ENCODE data around the gene PADI1. TPM values are rescaled to one million over a fixed set of nuclear protein-coding genes. Genes with fewer than 3 reads are reported as not detected.

The PADI1 gene
- total RNA-seq, 1 donor from 2014 or later: not detected

GRCh38 chr1:17187051-17187450, 17.9 kb upstream of the PADI1 start:
- no peak for DNase-seq (ENCODE audit: low spot score)
- intact Hi-C loops (cut with micrococcal nuclease): no loop called here

GRCh38 chr1:17188217-17188616, 16.7 kb upstream of the PADI1 start:
- intact Hi-C loops (cut with micrococcal nuclease): no loop called here
- Mint-ChIP-seq H3K27me3 (ENCODE audit: insufficient read depth) (peaks cover 7% of the 10 kb centered on the region), H3K27ac (no peak overlapping the region), H3K4me3 (no peak overlapping the region), H3K4me1 (ENCODE audit: low read depth) (no peaks in the 10 kb centered on the region), H3K36me3 (ENCODE audit: low read depth) (no peaks in the 10 kb centered on the region), H3K9me3 (peaks cover 12% of the 10 kb centered on the region)
- DNase-seq (ENCODE audit: low spot score): no peak

More at GRCh38 chr1:17187051-17187450, 17.9 kb upstream of the PADI1 start:
- H3K36me3 Mint-ChIP-seq (ENCODE audit: low read depth): no peaks in the 10 kb centered on the region
- H3K4me3 Mint-ChIP-seq: no peak overlapping the region
- H3K27ac Mint-ChIP-seq: no peak overlapping the region
- peaks cover 2% of the 10 kb centered on the region for H3K4me1 Mint-ChIP-seq (ENCODE audit: low read depth)
- H3K27me3 Mint-ChIP-seq (ENCODE audit: insufficient read depth): peaks cover 7% of the 10 kb centered on the region
- peaks cover 12% of the 10 kb centered on the region for H3K9me3 Mint-ChIP-seq

GRCh38 chr1:17188889-17189631, 15.9 kb upstream of the PADI1 start:
- Mint-ChIP-seq H3K27ac (no peak overlapping the region), H3K9me3 (peaks cover 12% of the 10 kb centered on the region), H3K4me3 (no peak overlapping the region), H3K27me3 (ENCODE audit: insufficient read depth) (peaks cover 7% of the 10 kb centered on the region), H3K36me3 (ENCODE audit: low read depth) (no peaks in the 10 kb centered on the region), H3K4me1 (ENCODE audit: low read depth) (no peaks in the 10 kb centered on the region)
- no peak for DNase-seq (ENCODE audit: low spot score)
- intact Hi-C loops (cut with micrococcal nuclease): no loop called here

GRCh38 chr1:17189632-17189990, 15.3 kb upstream of the PADI1 start:
- Mint-ChIP-seq H3K4me1 (ENCODE audit: low read depth) (no peaks in the 10 kb centered on the region), H3K27me3 (ENCODE audit: insufficient read depth) (peaks cover 7% of the 10 kb centered on the region), H3K4me3 (no peak overlapping the region), H3K36me3 (ENCODE audit: low read depth) (no peaks in the 10 kb centered on the region), H3K27ac (no peak overlapping the region), H3K9me3 (peaks cover 12% of the 10 kb centered on the region)
- DNase-seq (ENCODE audit: low spot score): no peak
- intact Hi-C loops (cut with micrococcal nuclease): no loop called here

- Mint-ChIP-seq H3K27ac (no peak overlapping the region), H3K27me3 (ENCODE audit: insufficient read depth) (peaks cover 7% of the 10 kb centered on the region), H3K4me3 (no peak overlapping the region), H3K9me3 (peaks cover 12% of the 10 kb centered on the region), H3K4me1 (ENCODE audit: low read depth) (no peaks in the 10 kb centered on the region), H3K36me3 (ENCODE audit: low read depth) (no peaks in the 10 kb centered on the region)
- intact Hi-C loops (cut with micrococcal nuclease): no loop called here
- no peak for DNase-seq (ENCODE audit: low spot score)
Measured at GRCh38 chr1:17190010-17190995, 14.6 kb upstream of the PADI1 start.

- Mint-ChIP-seq H3K36me3 (ENCODE audit: low read depth) (no peaks in the 10 kb centered on the region), H3K27ac (no peak overlapping the region), H3K27me3 (ENCODE audit: insufficient read depth) (peaks cover 7% of the 10 kb centered on the region), H3K4me3 (no peak overlapping the region), H3K4me1 (ENCODE audit: low read depth) (no peaks in the 10 kb centered on the region), H3K9me3 (peaks cover 12% of the 10 kb centered on the region)
- DNase-seq (ENCODE audit: low spot score): no peak
- intact Hi-C loops (cut with micrococcal nuclease): no loop called here
Measured at GRCh38 chr1:17191990-17192242, 13.0 kb upstream of the PADI1 start.

GRCh38 chr1:17192394-17193221, 12.3 kb upstream of the PADI1 start:
- Mint-ChIP-seq H3K27me3 (ENCODE audit: insufficient read depth) (peaks cover 7% of the 10 kb centered on the region), H3K9me3 (peaks cover 12% of the 10 kb centered on the region), H3K4me1 (ENCODE audit: low read depth) (no peaks in the 10 kb centered on the region), H3K27ac (no peak overlapping the region), H3K4me3 (no peak overlapping the region), H3K36me3 (ENCODE audit: low read depth) (no peaks in the 10 kb centered on the region)
- no peak for DNase-seq (ENCODE audit: low spot score)
- intact Hi-C loops (cut with micrococcal nuclease): no loop called here

- no peak overlapping the region for H3K27ac Mint-ChIP-seq
Measured at GRCh38 chr1:17193222-17194132, 11.5 kb upstream of the PADI1 start.

GRCh38 chr1:17194133-17194475, 10.8 kb upstream of the PADI1 start:
- Mint-ChIP-seq H3K36me3 (ENCODE audit: low read depth) (no peaks in the 10 kb centered on the region), H3K4me1 (ENCODE audit: low read depth) (peaks cover under 1% of the 10 kb centered on the region)

More at GRCh38 chr1:17193222-17194132, 11.5 kb upstream of the PADI1 start:
- Mint-ChIP-seq H3K4me3 (no peak overlapping the region), H3K27me3 (ENCODE audit: insufficient read depth) (peaks cover 7% of the 10 kb centered on the region), H3K9me3 (peaks cover 8% of the 10 kb centered on the region), H3K4me1 (ENCODE audit: low read depth) (no peaks in the 10 kb centered on the region), H3K36me3 (ENCODE audit: low read depth) (no peaks in the 10 kb centered on the region)
- DNase-seq (ENCODE audit: low spot score): no peak
- intact Hi-C loops (cut with micrococcal nuclease): no loop called here

GRCh38 chr1:17194615-17195528, 10.1 kb upstream of the PADI1 start:
- Mint-ChIP-seq H3K4me1 (ENCODE audit: low read depth) (peaks cover 4% of the 10 kb centered on the region), H3K27ac (no peak overlapping the region), H3K36me3 (ENCODE audit: low read depth) (no peaks in the 10 kb centered on the region), H3K9me3 (no peaks in the 10 kb centered on the region), H3K4me3 (no peak overlapping the region), H3K27me3 (ENCODE audit: insufficient read depth) (peaks cover 4% of the 10 kb centered on the region)
- intact Hi-C loops (cut with micrococcal nuclease): no loop called here
- no peak for DNase-seq (ENCODE audit: low spot score)

More at GRCh38 chr1:17194133-17194475, 10.8 kb upstream of the PADI1 start:
- no peak overlapping the region for H3K27ac Mint-ChIP-seq
- intact Hi-C loops (cut with micrococcal nuclease): no loop called here
- H3K9me3 Mint-ChIP-seq: peaks cover 1% of the 10 kb centered on the region
- no peak overlapping the region for H3K4me3 Mint-ChIP-seq
- peaks cover 6% of the 10 kb centered on the region for H3K27me3 Mint-ChIP-seq (ENCODE audit: insufficient read depth)
- DNase-seq (ENCODE audit: low spot score): no peak

- Mint-ChIP-seq H3K27ac (no peak overlapping the region), H3K4me3 (no peak overlapping the region), H3K9me3 (no peaks in the 10 kb centered on the region), H3K36me3 (ENCODE audit: low read depth) (no peaks in the 10 kb centered on the region), H3K27me3 (ENCODE audit: insufficient read depth) (peaks cover 4% of the 10 kb centered on the region), H3K4me1 (ENCODE audit: low read depth) (peaks cover 5% of the 10 kb centered on the region)
- no peak for DNase-seq (ENCODE audit: low spot score)
- intact Hi-C loops (cut with micrococcal nuclease): no loop called here
Measured at GRCh38 chr1:17195731-17196130, 9.2 kb upstream of the PADI1 start.
